Dendritic cell treated with granulocyte-macrophage colony-stimulating factor and Interleukin-4, amounts not matched to agents 40 ng/mL and 50 ng/mL, for 4 days (primary cell): ENCODE measurements around the gene ISLR2.

ENCODE experiments used
- H3K27ac Mint-ChIP-seq: one replicate; pipeline ENCODE4 v1.8.0; 2022; ENCODE audit warnings: mild to moderate bottlenecking, mixed read lengths
- H3K27me3 Mint-ChIP-seq: one replicate; pipeline ENCODE4 v1.8.0; 2022; ENCODE audit warnings: mild to moderate bottlenecking, mixed read lengths
- H3K36me3 Mint-ChIP-seq: one replicate; pipeline ENCODE4 v1.8.0; 2022; ENCODE audit warnings: low read depth, mixed read lengths
- H3K4me1 Mint-ChIP-seq: one replicate; pipeline ENCODE4 v1.8.0; 2022; ENCODE audit warnings: low read depth, mixed read lengths
- H3K4me3 Mint-ChIP-seq: one replicate; pipeline ENCODE4 v1.8.0; 2022; ENCODE audit warnings: mild to moderate bottlenecking, moderate library complexity, mixed read lengths
- H3K9me3 Mint-ChIP-seq: one replicate; pipeline ENCODE4 v1.8.0; 2022; ENCODE audit warnings: mixed read lengths
- intact Hi-C: fragments of 100-400 bp; cut with micrococcal nuclease; formaldehyde crosslinking; loops from one replicate; pipeline ENCODE4 v1.15.0; 2022

ISLR2 gene

DNA sequence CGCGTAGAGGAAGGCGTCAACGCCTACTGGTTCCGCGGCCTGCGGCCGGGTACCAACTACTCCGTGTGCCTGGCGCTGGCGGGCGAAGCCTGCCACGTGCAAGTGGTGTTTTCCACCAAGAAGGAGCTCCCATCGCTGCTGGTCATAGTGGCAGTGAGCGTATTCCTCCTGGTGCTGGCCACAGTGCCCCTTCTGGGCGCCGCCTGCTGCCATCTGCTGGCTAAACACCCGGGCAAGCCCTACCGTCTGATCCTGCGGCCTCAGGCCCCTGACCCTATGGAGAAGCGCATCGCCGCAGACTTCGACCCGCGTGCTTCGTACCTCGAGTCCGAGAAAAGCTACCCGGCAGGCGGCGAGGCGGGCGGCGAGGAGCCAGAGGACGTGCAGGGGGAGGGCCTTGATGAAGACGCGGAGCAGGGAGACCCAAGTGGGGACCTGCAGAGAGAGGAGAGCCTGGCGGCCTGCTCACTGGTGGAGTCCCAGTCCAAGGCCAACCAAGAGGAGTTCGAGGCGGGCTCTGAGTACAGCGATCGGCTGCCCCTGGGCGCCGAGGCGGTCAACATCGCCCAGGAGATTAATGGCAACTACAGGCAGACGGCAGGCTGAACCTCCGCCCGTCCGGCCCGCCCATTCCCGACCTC, 4.1 kb downstream of the ISLR2 start:
- H3K4me3 Mint-ChIP-seq = no peak overlapping the region
- intact Hi-C loops = no loop called here

GRCh38 chr15:74135041-74135565, 4.7 kb downstream of the ISLR2 start:
- H3K9me3 Mint-ChIP-seq = no peaks in the 10 kb centered on the region
- H3K36me3 Mint-ChIP-seq = no peaks in the 10 kb centered on the region
- no peak overlapping the region for H3K4me3 Mint-ChIP-seq
- no peak overlapping the region for H3K27ac Mint-ChIP-seq
- intact Hi-C loops = no loop called here
- H3K4me1 Mint-ChIP-seq = peaks cover 19% of the 10 kb centered on the region
- peaks cover 92% of the 10 kb centered on the region for H3K27me3 Mint-ChIP-seq

More for the DNA sequence above, 4.1 kb downstream of the ISLR2 start:
- H3K36me3 Mint-ChIP-seq = no peaks in the 10 kb centered on the region
- no peaks in the 10 kb centered on the region for H3K9me3 Mint-ChIP-seq
- H3K27me3 Mint-ChIP-seq = peaks cover 94% of the 10 kb centered on the region
- peaks cover 25% of the 10 kb centered on the region for H3K4me1 Mint-ChIP-seq
- no peak overlapping the region for H3K27ac Mint-ChIP-seq

DNA sequence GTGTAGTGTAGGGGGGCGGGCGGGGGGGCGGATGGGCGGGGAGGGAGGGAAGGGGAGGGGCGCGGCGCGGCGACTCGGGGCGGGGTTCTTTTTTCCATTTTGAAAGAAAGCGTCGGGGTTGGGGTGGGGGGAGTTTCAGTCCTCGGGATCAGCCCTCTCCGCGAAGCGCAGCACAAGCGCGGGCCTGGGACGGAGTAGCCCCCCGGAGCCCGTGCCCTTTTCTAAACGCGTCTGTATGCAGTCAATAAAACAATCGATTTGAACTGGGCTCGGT, 6.1 kb downstream of the ISLR2 start:
- peak overlapping the region; percentile 20 for H3K4me3 Mint-ChIP-seq
- H3K27me3 Mint-ChIP-seq = peaks cover 80% of the 10 kb centered on the region
- peaks cover 15% of the 10 kb centered on the region for H3K4me1 Mint-ChIP-seq
- no peak overlapping the region for H3K27ac Mint-ChIP-seq
- intact Hi-C loops = no loop called here
- no peaks in the 10 kb centered on the region for H3K36me3 Mint-ChIP-seq
- H3K9me3 Mint-ChIP-seq = no peaks in the 10 kb centered on the region

DNA sequence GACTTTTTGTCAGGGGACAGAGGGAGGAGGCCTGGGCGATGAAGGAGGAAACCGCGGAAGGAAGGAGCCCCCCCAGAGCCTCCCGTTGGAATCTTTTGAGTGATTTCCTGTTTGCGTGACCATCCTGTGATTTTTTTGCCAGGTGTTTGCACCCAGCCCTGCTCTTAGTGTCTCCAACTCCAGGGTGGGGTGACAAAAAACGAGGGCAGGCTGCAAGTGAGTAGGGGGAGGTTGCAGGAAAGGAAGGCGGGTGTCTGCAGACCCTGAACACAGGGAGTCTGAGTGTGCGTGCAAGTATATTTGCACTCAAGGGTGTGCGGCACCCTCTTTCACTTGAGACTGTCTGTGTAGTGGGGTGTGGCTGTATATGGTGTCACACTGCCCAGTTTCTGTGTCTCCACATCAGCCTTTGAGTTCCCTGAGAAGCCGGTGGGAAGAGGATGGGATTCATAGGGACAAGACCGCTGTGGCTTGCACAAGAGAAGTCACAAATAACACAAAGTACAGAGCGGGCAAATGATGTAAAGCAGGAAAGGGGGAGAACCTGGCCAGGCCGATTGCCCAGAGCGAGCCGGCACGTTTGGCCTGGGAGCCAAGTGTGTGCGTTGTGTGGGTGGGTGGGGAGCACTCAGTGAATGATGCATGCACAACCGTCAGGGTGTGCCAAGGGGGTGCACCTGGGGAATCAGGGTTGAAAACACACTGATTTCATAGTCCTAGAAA, 6.6 kb downstream of the ISLR2 start:
- Mint-ChIP-seq H3K9me3 (no peaks in the 10 kb centered on the region), H3K4me1 (peaks cover 15% of the 10 kb centered on the region), H3K27ac (no peak overlapping the region)

GRCh38 chr15:74137537-74137894, 7.1 kb downstream of the ISLR2 start:
- Mint-ChIP-seq H3K4me3 (no peak overlapping the region), H3K4me1 (peaks cover 15% of the 10 kb centered on the region), H3K27me3 (peaks cover 75% of the 10 kb centered on the region), H3K27ac (no peak overlapping the region), H3K9me3 (no peaks in the 10 kb centered on the region), H3K36me3 (no peaks in the 10 kb centered on the region)
- intact Hi-C loops = no loop called here

More for the DNA sequence above, 6.6 kb downstream of the ISLR2 start:
- H3K27me3 Mint-ChIP-seq = peaks cover 77% of the 10 kb centered on the region
- peak overlapping the region; percentile 20 for H3K4me3 Mint-ChIP-seq
- intact Hi-C loops = no loop called here
- H3K36me3 Mint-ChIP-seq = no peaks in the 10 kb centered on the region

GRCh38 chr15:74138642-74139041, 8.3 kb downstream of the ISLR2 start:
- peaks cover 15% of the 10 kb centered on the region for H3K4me1 Mint-ChIP-seq
- H3K27ac Mint-ChIP-seq = no peak overlapping the region
- H3K4me3 Mint-ChIP-seq = no peak overlapping the region
- no peaks in the 10 kb centered on the region for H3K9me3 Mint-ChIP-seq
- H3K36me3 Mint-ChIP-seq = no peaks in the 10 kb centered on the region
- intact Hi-C loops = no loop called here
- H3K27me3 Mint-ChIP-seq = peaks cover 66% of the 10 kb centered on the region

DNA sequence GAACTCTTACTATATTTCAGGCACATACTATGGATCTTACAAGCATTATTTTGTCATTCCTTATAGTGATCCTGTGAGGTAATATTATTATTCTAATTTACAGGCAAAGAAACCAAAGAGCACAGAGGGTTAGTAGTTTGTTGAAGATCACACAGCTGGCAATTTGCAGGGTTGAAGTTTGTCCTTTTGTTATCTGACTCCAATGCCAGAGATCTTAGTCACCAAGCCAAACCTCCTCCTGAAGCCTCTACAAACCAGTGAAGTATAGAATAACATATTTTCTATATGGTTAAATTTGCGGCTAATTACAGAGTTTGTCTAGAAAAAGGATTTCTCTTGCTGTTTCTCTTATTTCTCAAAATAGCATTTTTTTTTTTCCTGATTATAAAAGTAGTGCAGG, 11.2 kb downstream of the ISLR2 start:
- peaks cover 59% of the 10 kb centered on the region for H3K27me3 Mint-ChIP-seq

GRCh38 chr15:74144153-74144775, 13.9 kb downstream of the ISLR2 start:
- Mint-ChIP-seq H3K36me3 (no peaks in the 10 kb centered on the region), H3K9me3 (no peaks in the 10 kb centered on the region), H3K27me3 (peaks cover 47% of the 10 kb centered on the region), H3K4me1 (no peaks in the 10 kb centered on the region), H3K27ac (no peak overlapping the region), H3K4me3 (no peak overlapping the region)
- intact Hi-C loops = no loop called here

More for the DNA sequence above, 11.2 kb downstream of the ISLR2 start:
- no peak overlapping the region for H3K4me3 Mint-ChIP-seq
- H3K36me3 Mint-ChIP-seq = no peaks in the 10 kb centered on the region
- no peaks in the 10 kb centered on the region for H3K9me3 Mint-ChIP-seq
- intact Hi-C loops = no loop called here
- H3K27ac Mint-ChIP-seq = no peak overlapping the region
- peaks cover 4% of the 10 kb centered on the region for H3K4me1 Mint-ChIP-seq

GRCh38 chr15:74146277-74146800, 16.0 kb downstream of the ISLR2 start:
- H3K27me3 Mint-ChIP-seq = peaks cover 45% of the 10 kb centered on the region
- intact Hi-C loops = no loop called here
- no peaks in the 10 kb centered on the region for H3K4me1 Mint-ChIP-seq
- H3K36me3 Mint-ChIP-seq = no peaks in the 10 kb centered on the region
- H3K9me3 Mint-ChIP-seq = no peaks in the 10 kb centered on the region
- no peak overlapping the region for H3K27ac Mint-ChIP-seq
- H3K4me3 Mint-ChIP-seq = no peak overlapping the region

DNA sequence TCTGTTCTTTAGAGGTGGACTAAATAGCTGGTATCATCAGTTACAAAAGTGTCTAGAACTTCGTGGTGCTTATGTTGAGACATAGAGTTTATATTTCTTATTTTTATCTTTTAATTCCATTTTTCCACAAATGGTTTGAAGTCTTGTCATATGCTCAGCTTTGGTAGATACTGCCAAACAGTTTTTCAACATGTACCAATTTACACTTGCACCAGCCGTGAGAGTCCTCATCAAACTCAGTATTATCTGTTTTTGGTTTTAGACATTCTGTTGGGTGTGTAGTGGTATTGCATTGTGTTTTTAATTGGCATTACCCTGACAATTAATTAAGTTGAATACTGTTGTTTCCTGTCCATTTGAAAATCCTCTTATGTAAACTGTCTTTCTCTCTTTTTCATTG, 16.7 kb downstream of the ISLR2 start:
- H3K4me1 Mint-ChIP-seq = no peaks in the 10 kb centered on the region
- H3K27me3 Mint-ChIP-seq = peaks cover 44% of the 10 kb centered on the region
- no peaks in the 10 kb centered on the region for H3K9me3 Mint-ChIP-seq
- no peak overlapping the region for H3K27ac Mint-ChIP-seq
- no peak overlapping the region for H3K4me3 Mint-ChIP-seq
- H3K36me3 Mint-ChIP-seq = no peaks in the 10 kb centered on the region
- intact Hi-C loops = no loop called here

DNA sequence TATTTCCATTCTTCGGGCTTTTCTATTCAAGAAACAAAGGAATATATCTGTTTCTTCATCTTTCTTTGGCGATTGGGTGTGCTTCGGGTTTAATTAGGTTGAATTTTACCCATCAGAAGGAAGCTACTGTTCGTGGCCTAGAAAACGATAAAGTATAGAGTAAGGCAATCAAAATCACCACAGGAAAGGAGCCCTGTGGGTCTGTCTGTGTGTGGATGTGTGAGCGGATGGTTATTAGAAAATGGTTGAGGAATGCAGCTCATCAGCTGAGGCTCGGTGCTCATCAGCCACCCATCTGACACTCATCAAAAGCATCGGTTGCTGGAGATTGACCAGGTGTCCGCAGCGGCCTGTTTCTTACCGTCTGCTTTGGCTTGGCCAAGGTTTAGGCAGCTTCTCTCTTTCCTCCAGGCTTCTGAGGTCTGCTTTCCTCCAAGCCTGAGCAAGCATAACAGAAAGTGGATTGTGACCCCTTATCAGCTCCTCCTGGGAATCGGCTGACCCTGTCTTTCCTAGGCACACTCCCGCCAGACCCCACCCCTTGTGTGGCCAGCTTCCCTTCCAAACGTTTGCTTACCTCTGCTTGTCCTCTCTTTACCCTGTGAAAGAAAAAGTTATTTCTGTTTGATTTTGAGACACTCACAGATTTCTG, 25.5 kb downstream of the ISLR2 start:
- Mint-ChIP-seq H3K27me3 (peaks cover 41% of the 10 kb centered on the region), H3K9me3 (no peaks in the 10 kb centered on the region), H3K27ac (no peak overlapping the region), H3K4me1 (no peaks in the 10 kb centered on the region), H3K36me3 (no peaks in the 10 kb centered on the region), H3K4me3 (no peak overlapping the region)
- intact Hi-C loops = no loop called here

- no peaks in the 10 kb centered on the region for H3K36me3 Mint-ChIP-seq
- peaks cover 38% of the 10 kb centered on the region for H3K27me3 Mint-ChIP-seq
- H3K4me3 Mint-ChIP-seq = no peak overlapping the region
- no peak overlapping the region for H3K27ac Mint-ChIP-seq
- no peaks in the 10 kb centered on the region for H3K4me1 Mint-ChIP-seq
- intact Hi-C loops = no loop called here
- no peaks in the 10 kb centered on the region for H3K9me3 Mint-ChIP-seq
Measured at GRCh38 chr15:74156678-74157411, 26.5 kb downstream of the ISLR2 start.
